Transverse colon (tissue), 4 donors: Measurements from ENCODE around the gene PTPN6. TPM values are rescaled to one million over a fixed set of nuclear protein-coding genes. Genes with fewer than 3 reads are reported as not detected.

Experiments
- DNase-seq: peaks from one replicate; pipeline ENCODE4 v3.0.0-alpha.2; 2019
- H3K27ac ChIP-seq, 4 donors: fragments of 200-600 bp; sonication (generic); 2 replicates each; pipeline ENCODE4 v1.5.1; 2016 to 2018; ENCODE audit warnings: inconsistent platforms in 4 of 4
- H3K27me3 ChIP-seq: fragments of 200-600 bp; sonication (generic); 2 replicates; pipeline ENCODE4 v1.5.1; 2017; ENCODE audit warnings: inconsistent platforms
- H3K36me3 ChIP-seq, 4 donors: fragments of 200-600 bp; sonication (generic); 2 replicates each; pipeline ENCODE4 v1.5.1; 2017 to 2019; ENCODE audit warnings: inconsistent platforms in 4 of 4
- H3K4me1 ChIP-seq, 4 donors: fragments of 200-600 bp; sonication (generic); 2 replicates each; pipeline ENCODE4 v1.5.1; 2017 to 2020; ENCODE audit warnings: inconsistent platforms in 4 of 4
- H3K4me3 ChIP-seq, 4 donors: fragments of 200-600 bp; sonication (generic); 1 replicate in 1 of 4; 2 replicates in 3 of 4; pipeline versions ENCODE4 v1.5.1 to v1.6.1; 2017 to 2019; ENCODE audit warnings: inconsistent platforms in 4 of 4
- H3K9me3 ChIP-seq, 2 donors: fragments of 200-600 bp; sonication (generic); 2 replicates each; pipeline ENCODE4 v1.5.1; 2017 to 2019; ENCODE audit warnings: inconsistent platforms in 2 of 2
- EP300 ChIP-seq: sonication (generic); formaldehyde crosslinking; IDR thresholded peaks from one replicate; pipeline ENCODE4 v1.6.1; 2017; ENCODE audit warnings: antibody characterized with exemption, low read depth
- POLR2A ChIP-seq: fragments of 450-650 bp; IDR thresholded peaks from one replicate; pipeline ENCODE4 v1.6.1; 2016; ENCODE audit warnings: antibody characterized with exemption, mild to moderate bottlenecking, moderate library complexity
- POLR2AphosphoS5 ChIP-seq, 3 donors: sonication (generic); formaldehyde crosslinking; IDR thresholded peaks; one replicate each; pipeline ENCODE4 v1.6.1; 2016; ENCODE audit warnings: antibody characterized with exemption in 3 of 3
- WGBS, 2 donors: methylation state at CpG; one replicate each; pipeline ENCODE4 v1.1.5; 2018; ENCODE audit warnings: low coverage in 1 of 2; 5-methylcytosine and 5-hydroxymethylcytosine counted together
- in situ Hi-C, 4 donors: fragments of 200-750 bp; cut with MboI; loops; one replicate each; pipeline versions ENCODE4 v1.15.0 to v1.15.1; 2017; ENCODE audit warnings: low sequenced_read_pairs in 3 of 4, low pct_ligation_motif_present in 1 of 4, low pct_unique_long_range_greater_than_20kb in 1 of 4
- intact Hi-C: fragments of 100-400 bp; cut with DNase I; formaldehyde crosslinking; loops from one replicate; pipeline ENCODE4 v1.15.1; 2023; ENCODE audit warnings: low total_unique reads
- total RNA-seq, 4 donors: library from RNA; depleted of rRNA; stranded (reverse); fragments of >200 nt; gene quantifications; one replicate each; pipeline ENCODE4 v1.1.0, GENCODE V29; 2016
- TF ChIP-seq, protein P1 (sequence below), 5 experiments: fragments of 200-600 bp in 3 of 5; fragments of 450-650 bp in 2 of 5; sonication (generic) in 3 of 5; IDR thresholded peaks; 1 replicate in 2 of 5; 2 replicates in 3 of 5; pipeline ENCODE4 v1.5.1; 2016 to 2017; ENCODE audit warnings: antibody characterized with exemption in 5 of 5, inconsistent platforms in 3 of 5, mild to moderate bottlenecking in 2 of 5, moderate library complexity in 1 of 5

The PTPN6 gene
- total RNA-seq, 4 donors from 2014 or later: 21.7 to 49.0 (median 36.1) TPM

- Histone ChIP-seq H3K36me3 (peaks cover 0 to 8% (median 0%) of the 10 kb centered on the region in 4 donors), H3K4me3 (peak overlapping the region; percentile 43 to 59 (median 52)), H3K27me3 (no peaks in the 10 kb centered on the region), H3K9me3 (no peaks in the 10 kb centered on the region), H3K4me1 (peaks cover 13 to 53% (median 40%) of the 10 kb centered on the region in 4 donors), H3K27ac (peak overlapping the region; percentile 90 to 99 (median 96))
- DNase-seq: peak; percentile 95
- TF ChIP-seq POLR2A: peak; percentile 90
- TF ChIP-seq, protein P1, sequence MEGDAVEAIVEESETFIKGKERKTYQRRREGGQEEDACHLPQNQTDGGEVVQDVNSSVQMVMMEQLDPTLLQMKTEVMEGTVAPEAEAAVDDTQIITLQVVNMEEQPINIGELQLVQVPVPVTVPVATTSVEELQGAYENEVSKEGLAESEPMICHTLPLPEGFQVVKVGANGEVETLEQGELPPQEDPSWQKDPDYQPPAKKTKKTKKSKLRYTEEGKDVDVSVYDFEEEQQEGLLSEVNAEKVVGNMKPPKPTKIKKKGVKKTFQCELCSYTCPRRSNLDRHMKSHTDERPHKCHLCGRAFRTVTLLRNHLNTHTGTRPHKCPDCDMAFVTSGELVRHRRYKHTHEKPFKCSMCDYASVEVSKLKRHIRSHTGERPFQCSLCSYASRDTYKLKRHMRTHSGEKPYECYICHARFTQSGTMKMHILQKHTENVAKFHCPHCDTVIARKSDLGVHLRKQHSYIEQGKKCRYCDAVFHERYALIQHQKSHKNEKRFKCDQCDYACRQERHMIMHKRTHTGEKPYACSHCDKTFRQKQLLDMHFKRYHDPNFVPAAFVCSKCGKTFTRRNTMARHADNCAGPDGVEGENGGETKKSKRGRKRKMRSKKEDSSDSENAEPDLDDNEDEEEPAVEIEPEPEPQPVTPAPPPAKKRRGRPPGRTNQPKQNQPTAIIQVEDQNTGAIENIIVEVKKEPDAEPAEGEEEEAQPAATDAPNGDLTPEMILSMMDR (IDR thresholded peaks at IDR 0.05): peak; percentile 82 to 99 (median 96)
- no peak for TF ChIP-seq EP300
- peak; percentile 85 to 98 (median 97) for TF ChIP-seq POLR2AphosphoS5 (IDR thresholded peaks at IDR 0.05)
- intact Hi-C loops: loop anchor here (5.0 kb wide), 1 partner anchor 65 kb away; the partner anchor contains the start of gene SPSB2
- WGBS, 2 donors: 0% methylated on average over 4 to 47 of the region's 80 CpGs
- in situ Hi-C loops: loop anchor here in 2 of 4 donors (25.0 kb wide), 1 partner anchor 175 kb away; the partner anchor contains the start of gene C1RL (in 2 of the 2)
Measured at GRCh38 chr12:6937481-6938352, 13.4 kb upstream of the PTPN6 start.

GRCh38 chr12:6938353-6939190 lies 12.6 kb upstream of the PTPN6 start:
- Histone ChIP-seq H3K9me3 (no peaks in the 10 kb centered on the region), H3K4me1 (peaks cover 14 to 51% (median 38%) of the 10 kb centered on the region in 4 donors), H3K27me3 (no peaks in the 10 kb centered on the region), H3K4me3 (peak overlapping the region in 2 of 4 donors; percentile 53 to 59), H3K27ac (peak overlapping the region; percentile 90 to 99 (median 96)), H3K36me3 (peaks cover 0 to 8% (median 0%) of the 10 kb centered on the region in 4 donors)
- WGBS, 2 donors: 80% methylated on average over 1 to 32 of the region's 32 CpGs
- in situ Hi-C loops (loop anchor here in 2 of 4 donors (25.0 kb wide), 1 partner anchor 174 kb away; the partner anchor contains the start of gene C1RL (in 2 of the 2)), intact Hi-C loops (loop anchor here (5.0 kb wide), 1 partner anchor 66 kb away; the partner anchor contains the start of gene SPSB2)
- DNase-seq: no peak
- TF ChIP-seq, protein P1 (IDR thresholded peaks at IDR 0.05): peak in 1 of 5 experiments; percentile 27
- TF ChIP-seq EP300: no peak
- no peak for TF ChIP-seq POLR2A
- peak in 1 of 3 donors; percentile 57 for TF ChIP-seq POLR2AphosphoS5 (IDR thresholded peaks at IDR 0.05)

GRCh38 chr12:6939191-6939540 lies 12.0 kb upstream of the PTPN6 start:
- Histone ChIP-seq H3K4me1 (peaks cover 12 to 45% (median 32%) of the 10 kb centered on the region in 4 donors), H3K36me3 (peaks cover 0 to 8% (median 0%) of the 10 kb centered on the region in 4 donors), H3K9me3 (no peaks in the 10 kb centered on the region), H3K27ac (peak overlapping the region; percentile 90 to 99 (median 96)), H3K4me3 (no peak overlapping the region), H3K27me3 (no peaks in the 10 kb centered on the region)
- WGBS, 2 donors: 67 to 83% methylated on average over 1 to 2 of the region's 2 CpGs
- intact Hi-C loops: loop anchor here (5.0 kb wide), 1 partner anchor 67 kb away; the partner anchor contains the start of gene SPSB2
- in situ Hi-C loops: loop anchor here in 2 of 4 donors (25.0 kb wide), 1 partner anchor 173 kb away; the partner anchor contains the start of gene C1RL (in 2 of the 2)
- TF ChIP-seq, protein P1 (IDR thresholded peaks at IDR 0.05): no peak
- TF ChIP-seq POLR2AphosphoS5 (IDR thresholded peaks at IDR 0.05): peak in 1 of 3 donors; percentile 9
- DNase-seq: no peak
